ENCODE measurements around the gene ZNF563.
"Not testable (repeated sequence)": the region's sequence is repeated elsewhere in the genome, so short reads cannot be mapped to it uniquely, and the experiment has no call there.

The ZNF563 gene

GRCh38 chr19:12333162-12334159 is at the start of gene ZNF563:
ZNF563 (minus strand) TSS chr19:12333633; CDS start chr19:12333482, 151 bp downstream.
- peak; percentile 90 for DNase-seq (ENCODE audit: low spot score)
- FAIRE-seq = no peak

- DNase-seq (ENCODE audit: low spot score) (no peak), FAIRE-seq (no peak)
These were observed 47.0 kb upstream of the ZNF563 start for GRCh38 chr19:12380444-12380737.

- DNase-seq (ENCODE audit: low spot score) = no peak
- FAIRE-seq = no peak
These were observed 46.5 kb upstream of the ZNF563 start for GRCh38 chr19:12379732-12380443.

GRCh38 chr19:12374026-12374425 is 40.6 kb upstream of the ZNF563 start:
- no peak for DNase-seq (ENCODE audit: low spot score)
- no peak for FAIRE-seq

GRCh38 chr19:12365236-12366162 is 32.1 kb upstream of the ZNF563 start, which contains the start of gene ZNF442:
ZNF442 (minus strand) TSS chr19:12365683; CDS start chr19:12363631, 2,052 bp downstream.
- FAIRE-seq (no peak), DNase-seq (ENCODE audit: low spot score) (peak; percentile 86)

- DNase-seq (ENCODE audit: low spot score) = peak; percentile 10
- FAIRE-seq = no peak
These were observed 31.2 kb upstream of the ZNF563 start for GRCh38 chr19:12364391-12365235.

GRCh38 chr19:12362236-12362635 is 28.8 kb upstream of the ZNF563 start:
- DNase-seq (ENCODE audit: low spot score); FAIRE-seq: not testable (repeated sequence)

GRCh38 chr19:12353375-12353774 is 19.9 kb upstream of the ZNF563 start:
- FAIRE-seq (no peak), DNase-seq (ENCODE audit: low spot score) (no peak)

- no peak for FAIRE-seq
- no peak for DNase-seq (ENCODE audit: low spot score)
These were observed 17.4 kb upstream of the ZNF563 start for GRCh38 chr19:12350890-12351197.

- DNase-seq (ENCODE audit: low spot score) (no peak), FAIRE-seq (no peak)
These were observed 16.9 kb upstream of the ZNF563 start for GRCh38 chr19:12350185-12350889.

GRCh38 chr19:12346896-12347295 is 13.5 kb upstream of the ZNF563 start:
- DNase-seq (ENCODE audit: low spot score) = no peak
- FAIRE-seq = no peak

- no peak for FAIRE-seq
- no peak for DNase-seq (ENCODE audit: low spot score)
These were observed 11.8 kb upstream of the ZNF563 start for GRCh38 chr19:12345197-12345596.

GRCh38 chr19:12331211-12331941 is 2.1 kb downstream of the ZNF563 start:
- FAIRE-seq = no peak

GRCh38 chr19:12330340-12330739 is 3.1 kb downstream of the ZNF563 start:
- DNase-seq (ENCODE audit: low spot score) (no peak), FAIRE-seq (no peak)

More at GRCh38 chr19:12331211-12331941, 2.1 kb downstream of the ZNF563 start:
- DNase-seq (ENCODE audit: low spot score) = no peak

- FAIRE-seq (no peak), DNase-seq (ENCODE audit: low spot score) (no peak)
These were observed 7.7 kb downstream of the ZNF563 start for GRCh38 chr19:12325690-12326089.

GRCh38 chr19:12318782-12319413 is 14.5 kb downstream of the ZNF563 start:
- FAIRE-seq (no peak), DNase-seq (ENCODE audit: low spot score) (no peak)

GRCh38 chr19:12314553-12314952 is 18.9 kb downstream of the ZNF563 start:
- FAIRE-seq (no peak), DNase-seq (ENCODE audit: low spot score) (no peak)

- not testable (repeated sequence) for FAIRE-seq; DNase-seq (ENCODE audit: low spot score)
These were observed 24.5 kb downstream of the ZNF563 start for GRCh38 chr19:12308891-12309290.

- DNase-seq (ENCODE audit: low spot score) (no peak), FAIRE-seq (no peak)
These were observed 38.2 kb downstream of the ZNF563 start for GRCh38 chr19:12295191-12295590.

All from urothelium cell line (cell line).